WTC11 (cell line): ENCODE data around the gene ZNF407. TPM values are rescaled to one million over a fixed set of nuclear protein-coding genes. Genes with fewer than 3 reads are reported as not detected.

ENCODE experiments used
- ATAC-seq: fragments of 200-7000 bp; cut with Tn5 transposase; 2 replicates; pipeline ENCODE4 v1.10.0; 2021; ENCODE audit warnings: mild to moderate bottlenecking, moderate library complexity
- CTCF ChIA-PET: fragments of 300-600 bp; sonication (Branson Sonifier 250); formaldehyde crosslinking; loops from one replicate; lab custom pipeline; 2021; ENCODE audit warnings: antibody characterized with exemption; lab: Charles Lee
- POLR2A ChIA-PET: fragments of 350-600 bp; sonication (Branson Sonifier 250); formaldehyde crosslinking; loops from one replicate; lab custom pipeline; 2021; ENCODE audit warnings: antibody characterized with exemption; lab: Charles Lee
- DNase-seq: peaks from one replicate; pipeline ENCODE4 v3.0.0; 2021; ENCODE audit warnings: low spot score
- H3K27ac Mint-ChIP-seq: 2 replicates; pipeline ENCODE4 v1.8.0; 2021; ENCODE audit warnings: mixed read lengths
- H3K27me3 Mint-ChIP-seq: 2 replicates; pipeline ENCODE4 v1.8.0; 2021; ENCODE audit warnings: low read depth, mild to moderate bottlenecking, moderate library complexity, mixed read lengths
- H3K36me3 Mint-ChIP-seq: 2 replicates; pipeline ENCODE4 v1.8.0; 2021; ENCODE audit warnings: mixed read lengths
- H3K4me1 Mint-ChIP-seq: 2 replicates; pipeline ENCODE4 v1.8.0; 2022; ENCODE audit warnings: mixed read lengths
- H3K4me3 Mint-ChIP-seq: 2 replicates; pipeline ENCODE4 v1.8.0; 2021; ENCODE audit warnings: mild to moderate bottlenecking, moderate library complexity, mixed read lengths
- H3K9me3 Mint-ChIP-seq: 2 replicates; pipeline ENCODE4 v1.8.0; 2021; ENCODE audit warnings: mixed read lengths
- AFF4 ChIP-seq: sonication (generic); formaldehyde crosslinking; IDR thresholded peaks from 2 replicates; pipeline ENCODE4 v1.8.1; 2023; ENCODE audit warnings: mild to moderate bottlenecking, missing genetic modification reagents, borderline replicate concordance
- AR ChIP-seq: fragments of 250-450 bp; sonication (Bioruptor Pico); IDR thresholded peaks from 2 replicates; pipeline ENCODE4 v1.9.0; 2021; ENCODE audit warnings: mild to moderate bottlenecking
- ARID4B ChIP-seq: sonication (generic); formaldehyde crosslinking; IDR thresholded peaks from 2 replicates; pipeline ENCODE4 v1.8.0; 2023; ENCODE audit warnings: missing genetic modification reagents, mild to moderate bottlenecking, borderline replicate concordance
- E2F1 ChIP-seq: sonication (generic); formaldehyde crosslinking; IDR thresholded peaks from 2 replicates; pipeline ENCODE4 v1.8.0; 2022; ENCODE audit warnings: mild to moderate bottlenecking, missing genetic modification reagents
- NR2C2 ChIP-seq: sonication (generic); formaldehyde crosslinking; IDR thresholded peaks from 2 replicates; pipeline ENCODE4 v1.8.0; 2022; ENCODE audit warnings: mild to moderate bottlenecking, missing genetic modification reagents
- ZNF138 ChIP-seq: sonication (generic); formaldehyde crosslinking; conservative IDR thresholded peaks from 2 replicates; pipeline ENCODE4 v1.8.1; 2022; ENCODE audit warnings: mild to moderate bottlenecking, moderate library complexity, missing genetic modification reagents
- ZNF219 ChIP-seq: sonication (generic); formaldehyde crosslinking; IDR thresholded peaks from 2 replicates; pipeline ENCODE4 v1.8.0; 2023; ENCODE audit warnings: missing genetic modification reagents, mild to moderate bottlenecking, borderline replicate concordance
- ZNF317 ChIP-seq: sonication (generic); formaldehyde crosslinking; IDR thresholded peaks from 2 replicates; pipeline ENCODE4 v1.8.1; 2023; ENCODE audit warnings: low read depth, mild to moderate bottlenecking, moderate library complexity, missing genetic modification reagents, borderline replicate concordance
- ZNF423 ChIP-seq: fragments of 250-450 bp; sonication (Bioruptor Pico); IDR thresholded peaks from 2 replicates; pipeline ENCODE4 v2.1.2; 2022; ENCODE audit warnings: mild to moderate bottlenecking, moderate library complexity
- ZNF512 ChIP-seq: sonication (generic); formaldehyde crosslinking; IDR thresholded peaks from 2 replicates; pipeline ENCODE4 v1.8.1; 2022; ENCODE audit warnings: missing genetic modification reagents, borderline replicate concordance
- total RNA-seq: library from RNA; stranded (reverse); gene quantifications from 3 replicates; pipeline ENCODE4 v1.2.3, GENCODE V29; 2021

Gene ZNF407
- total RNA-seq, 1 experiment from 2014 or later, result 6.5 TPM

GRCh38 chr18:74702950-74703349 is 105.3 kb downstream of the ZNF407 start:
- DNase-seq (no peak), ATAC-seq (no peak)
- H3K4me1 Mint-ChIP-seq, result peaks cover 20% of the 10 kb centered on the region
- ChIA-PET CTCF (no interaction called here), POLR2A (no interaction called here)
- no peaks in the 10 kb centered on the region for H3K27me3 Mint-ChIP-seq
- H3K4me3 Mint-ChIP-seq, result no peak overlapping the region
- no peak overlapping the region for H3K27ac Mint-ChIP-seq
- no peaks in the 10 kb centered on the region for H3K36me3 Mint-ChIP-seq
- H3K9me3 Mint-ChIP-seq, result no peaks in the 10 kb centered on the region
- TF ChIP-seq E2F1 (CRISPR knock-in tag) (no peak), AR (CRISPR knock-in tag) (no peak), ZNF317 (no peak), ARID4B (CRISPR knock-in tag) (no peak), ZNF423 (no peak)

GRCh38 chr18:74708169-74708568 is 110.5 kb downstream of the ZNF407 start:
- DNase-seq (no peak), ATAC-seq (no peak)
- no peaks in the 10 kb centered on the region for H3K27me3 Mint-ChIP-seq
- no peaks in the 10 kb centered on the region for H3K36me3 Mint-ChIP-seq
- TF ChIP-seq ZNF138 (no peak), ZNF512 (CRISPR knock-in tag) (no peak), AFF4 (CRISPR knock-in tag) (no peak), AR (CRISPR knock-in tag) (no peak), ZNF219 (no peak), NR2C2 (no peak)
- H3K4me3 Mint-ChIP-seq, result no peak overlapping the region
- peaks cover 25% of the 10 kb centered on the region for H3K4me1 Mint-ChIP-seq
- CTCF ChIA-PET, result no interaction called here
- POLR2A ChIA-PET, result no interaction called here
- H3K27ac Mint-ChIP-seq, result no peak overlapping the region
- H3K9me3 Mint-ChIP-seq, result no peaks in the 10 kb centered on the region
